ENCODE results near the gene USP1. TPM values are rescaled to one million over a fixed set of nuclear protein-coding genes. Genes with fewer than 3 reads are reported as not detected.
A peak's percentile ranks its signal among the peaks of the same experiment; 100 is the strongest.

Gene USP1, protein sequence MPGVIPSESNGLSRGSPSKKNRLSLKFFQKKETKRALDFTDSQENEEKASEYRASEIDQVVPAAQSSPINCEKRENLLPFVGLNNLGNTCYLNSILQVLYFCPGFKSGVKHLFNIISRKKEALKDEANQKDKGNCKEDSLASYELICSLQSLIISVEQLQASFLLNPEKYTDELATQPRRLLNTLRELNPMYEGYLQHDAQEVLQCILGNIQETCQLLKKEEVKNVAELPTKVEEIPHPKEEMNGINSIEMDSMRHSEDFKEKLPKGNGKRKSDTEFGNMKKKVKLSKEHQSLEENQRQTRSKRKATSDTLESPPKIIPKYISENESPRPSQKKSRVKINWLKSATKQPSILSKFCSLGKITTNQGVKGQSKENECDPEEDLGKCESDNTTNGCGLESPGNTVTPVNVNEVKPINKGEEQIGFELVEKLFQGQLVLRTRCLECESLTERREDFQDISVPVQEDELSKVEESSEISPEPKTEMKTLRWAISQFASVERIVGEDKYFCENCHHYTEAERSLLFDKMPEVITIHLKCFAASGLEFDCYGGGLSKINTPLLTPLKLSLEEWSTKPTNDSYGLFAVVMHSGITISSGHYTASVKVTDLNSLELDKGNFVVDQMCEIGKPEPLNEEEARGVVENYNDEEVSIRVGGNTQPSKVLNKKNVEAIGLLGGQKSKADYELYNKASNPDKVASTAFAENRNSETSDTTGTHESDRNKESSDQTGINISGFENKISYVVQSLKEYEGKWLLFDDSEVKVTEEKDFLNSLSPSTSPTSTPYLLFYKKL
- 62.2 and 64.6 TPM in 2 replicates for total RNA-seq (2021)
- long read RNA-seq, transcript USP1-202 (9 exons, 3,507 nt), result minor isoform, 5 of 381 reads
- long read RNA-seq, transcript USP1-201 (9 exons, 3,996 nt), result major isoform, 129 of 381 reads
- long read RNA-seq, partial matches to known transcripts, result 220 of 381 reads
- long read RNA-seq, other reads (novel, unspliced or antisense), result 27 of 381 reads

DNA sequence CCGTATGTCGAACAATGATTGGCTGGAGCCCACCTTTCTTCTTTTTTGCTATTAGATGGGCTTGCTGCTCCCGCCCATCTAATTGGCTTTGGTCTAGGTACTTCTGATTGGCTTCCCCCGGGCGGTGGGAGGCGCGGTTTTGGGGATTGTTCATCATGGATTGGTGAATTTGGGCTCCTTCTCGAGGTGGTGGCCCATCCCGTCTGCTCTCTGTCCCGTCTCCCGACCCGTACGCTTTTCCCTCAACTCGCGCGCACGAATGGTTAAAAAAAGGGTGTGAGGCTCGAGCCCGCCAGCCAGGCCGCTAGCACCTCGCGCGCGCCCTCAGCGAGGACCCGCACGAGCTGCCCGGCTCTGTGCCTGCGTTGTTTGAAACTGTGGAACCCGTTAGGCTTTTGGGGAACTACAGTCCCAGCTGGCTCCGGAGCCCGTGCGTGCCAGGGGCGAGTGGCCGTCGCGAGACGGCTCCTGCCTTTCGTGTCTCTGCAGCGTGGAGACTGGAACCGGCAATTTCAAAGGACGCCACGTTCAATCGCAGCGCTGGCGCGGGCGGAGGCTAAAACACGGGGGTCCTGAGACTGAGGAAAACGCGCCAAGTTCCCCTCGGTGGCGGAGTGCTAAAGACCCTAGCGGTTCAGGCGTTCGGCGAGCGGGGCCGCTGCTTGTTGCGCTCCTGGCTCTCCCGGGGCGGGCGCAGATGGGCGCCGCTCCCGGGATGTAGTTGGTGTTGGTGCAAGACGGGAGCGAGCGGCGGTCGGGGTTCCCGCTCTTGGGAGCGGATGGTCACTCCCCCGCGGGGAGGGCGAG is at the start of gene USP1:
Gene USP1, plus strand, starts transcription at position 584 of the 807 bp plus-strand sequence. CDS start 2,819 bp downstream, outside the sequence.
- Histone ChIP-seq H3K79me2 (ENCODE audit: insufficient read depth, low read length) (peaks cover 22% of the 10 kb centered on the region), H2AFZ (ENCODE audit: low read length) (no peak within 1 kb of the TSS), H3K4me2 (ENCODE audit: insufficient read depth, insufficient read length, low read length) (peak within 1 kb of the TSS; percentile 98), H3T11ph (ENCODE audit: low read length) (no peak within 1 kb of the TSS), H2BK15ac (ENCODE audit: low read depth, low read length) (no peak within 1 kb of the TSS), H3K14ac (ENCODE audit: insufficient read depth, low read length) (peak within 1 kb of the TSS; percentile 97), H4K20me1 (ENCODE audit: control insufficient read depth, insufficient read depth, insufficient read length) (no peaks in the 10 kb centered on the region), H3K9ac (ENCODE audit: extremely low read depth, insufficient read length, low read length) (peak within 1 kb of the TSS; percentile 95), H3K27ac (ENCODE audit: insufficient read length, low read depth, low read length) (peak within 1 kb of the TSS; percentile 96), H4K91ac (ENCODE audit: insufficient read length, low read depth, low read length) (peak within 1 kb of the TSS; percentile 5), H3K56ac (ENCODE audit: insufficient read length, low read depth, low read length) (peak within 1 kb of the TSS; percentile 38), H4K8ac (replicated peaks; ENCODE audit: insufficient read length, low read depth, low read length) (peak within 1 kb of the TSS; percentile 6), H2BK5ac (ENCODE audit: insufficient read length, low read length) (peak within 1 kb of the TSS; percentile 73), H2BK120ac (ENCODE audit: low read depth, low read length, poor library complexity, severe bottlenecking) (no peak within 1 kb of the TSS), H3K4ac (ENCODE audit: low read depth, low read length) (no peak within 1 kb of the TSS; the same call in 1 of the 2 replicates), H3K4me1 (ENCODE audit: insufficient read depth, low read length) (no peaks in the 10 kb centered on the region), H3K27me3 (ENCODE audit: insufficient read depth, low read length) (no peaks in the 10 kb centered on the region), H4K5ac (ENCODE audit: insufficient read length, low read depth, low read length) (peak within 1 kb of the TSS; percentile 53), H3K23ac (ENCODE audit: insufficient read length, low read depth, low read length) (no peak within 1 kb of the TSS), H3K9me3 (ENCODE audit: control insufficient read depth, low read depth, low read length) (no peaks in the 10 kb centered on the region), H2BK20ac (ENCODE audit: low read depth, low read length, poor library complexity, severe bottlenecking) (no peak within 1 kb of the TSS), H3K23me2 (ENCODE audit: insufficient read length, low read depth, low read length, poor library complexity, severe bottlenecking) (peaks cover 16% of the 10 kb centered on the region), H2AK5ac (ENCODE audit: insufficient read length, low read length) (no peak within 1 kb of the TSS), H3K18ac (ENCODE audit: insufficient read length, low read depth, low read length) (peak within 1 kb of the TSS; percentile 94), H3K79me1 (ENCODE audit: insufficient read depth, low read depth, low read length, poor library complexity, severe bottlenecking) (no peaks in the 10 kb centered on the region), H2BK12ac (ENCODE audit: insufficient read length, low read depth, low read length) (no peak within 1 kb of the TSS)
- H3K9me3 Mint-ChIP-seq, result no peaks in the 10 kb centered on the region
- peaks cover 4 to 18% (median 16%) of the 10 kb centered on the region in 3 experiments for H3K36me3 Mint-ChIP-seq (ENCODE audit: insufficient read depth in 1 of 3, low read depth in 3 of 3)
- peak; percentile 99 for DNase-seq
- TF ChIP-seq, protein P1, sequence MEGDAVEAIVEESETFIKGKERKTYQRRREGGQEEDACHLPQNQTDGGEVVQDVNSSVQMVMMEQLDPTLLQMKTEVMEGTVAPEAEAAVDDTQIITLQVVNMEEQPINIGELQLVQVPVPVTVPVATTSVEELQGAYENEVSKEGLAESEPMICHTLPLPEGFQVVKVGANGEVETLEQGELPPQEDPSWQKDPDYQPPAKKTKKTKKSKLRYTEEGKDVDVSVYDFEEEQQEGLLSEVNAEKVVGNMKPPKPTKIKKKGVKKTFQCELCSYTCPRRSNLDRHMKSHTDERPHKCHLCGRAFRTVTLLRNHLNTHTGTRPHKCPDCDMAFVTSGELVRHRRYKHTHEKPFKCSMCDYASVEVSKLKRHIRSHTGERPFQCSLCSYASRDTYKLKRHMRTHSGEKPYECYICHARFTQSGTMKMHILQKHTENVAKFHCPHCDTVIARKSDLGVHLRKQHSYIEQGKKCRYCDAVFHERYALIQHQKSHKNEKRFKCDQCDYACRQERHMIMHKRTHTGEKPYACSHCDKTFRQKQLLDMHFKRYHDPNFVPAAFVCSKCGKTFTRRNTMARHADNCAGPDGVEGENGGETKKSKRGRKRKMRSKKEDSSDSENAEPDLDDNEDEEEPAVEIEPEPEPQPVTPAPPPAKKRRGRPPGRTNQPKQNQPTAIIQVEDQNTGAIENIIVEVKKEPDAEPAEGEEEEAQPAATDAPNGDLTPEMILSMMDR (conservative IDR thresholded peaks at IDR 0.05), result no peak
- peak within 1 kb of the TSS; percentile 94 to 100 (median 100) for H3K27ac Mint-ChIP-seq
- H3K27me3 Mint-ChIP-seq (ENCODE audit: low read depth), result peaks cover 2% of the 10 kb centered on the region; the same call in 1 of the 2 replicates
- H3K4me1 Mint-ChIP-seq, result peaks cover 15 to 18% of the 10 kb centered on the region in 2 experiments
- no CpG with 5 or more reads among the region's 76 CpGs for WGBS (ENCODE audit: extremely low coverage, insufficient read length, low lambda C conversion rate)
- peak within 1 kb of the TSS; percentile 85 to 88 for H3K4me3 Mint-ChIP-seq

Measured in H9 (cell line).